ELF-1 (cell line): ENCODE measurements around the gene SERPINB10.
"Not testable (repeated sequence)": the region's sequence is repeated elsewhere in the genome, so short reads cannot be mapped to it uniquely, and the experiment has no call there.

Source experiments
- DNase-seq: peaks from one replicate; pipeline ENCODE4 v3.0.0-alpha.2; 2016; ENCODE audit warnings: low read depth, low spot score

The SERPINB10 gene

DNA sequence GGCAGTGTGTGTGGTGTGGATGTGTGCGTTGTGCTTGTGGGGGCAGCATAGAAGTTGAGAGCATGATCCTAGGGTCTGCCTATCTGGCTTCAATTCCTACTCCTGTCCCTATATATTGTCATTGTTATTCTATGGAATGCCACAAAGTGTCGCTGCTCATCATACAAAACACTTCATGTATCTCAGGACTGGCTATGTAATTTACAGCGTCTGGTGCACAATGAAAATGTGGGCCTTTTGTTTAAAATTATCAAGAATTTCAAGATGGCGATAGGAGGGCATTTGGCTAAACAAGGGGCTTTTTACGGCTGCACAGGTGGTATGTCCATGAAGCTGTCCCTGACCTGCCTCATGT lies 16.8 kb upstream of the SERPINB10 start:
- no peak for DNase-seq

DNA sequence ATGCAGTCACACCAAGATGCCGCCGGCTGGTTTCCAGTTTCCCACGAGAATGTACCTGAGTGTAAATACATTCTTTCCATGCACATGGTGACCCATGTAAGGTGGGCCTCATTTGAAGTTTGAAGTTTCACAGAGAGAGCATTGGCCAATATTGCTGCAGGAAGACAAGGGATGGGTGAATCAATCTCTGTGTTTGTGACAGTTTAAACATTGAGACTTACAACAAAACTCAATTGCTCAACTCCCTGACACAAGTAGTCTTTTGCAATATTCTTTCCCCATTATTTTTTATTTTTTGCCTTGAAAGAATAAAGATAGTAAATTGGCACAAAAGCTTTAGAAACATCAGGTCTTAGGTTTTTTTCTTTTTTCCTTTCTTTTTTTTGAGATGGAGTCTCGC lies 15.2 kb upstream of the SERPINB10 start:
- DNase-seq = no peak

DNA sequence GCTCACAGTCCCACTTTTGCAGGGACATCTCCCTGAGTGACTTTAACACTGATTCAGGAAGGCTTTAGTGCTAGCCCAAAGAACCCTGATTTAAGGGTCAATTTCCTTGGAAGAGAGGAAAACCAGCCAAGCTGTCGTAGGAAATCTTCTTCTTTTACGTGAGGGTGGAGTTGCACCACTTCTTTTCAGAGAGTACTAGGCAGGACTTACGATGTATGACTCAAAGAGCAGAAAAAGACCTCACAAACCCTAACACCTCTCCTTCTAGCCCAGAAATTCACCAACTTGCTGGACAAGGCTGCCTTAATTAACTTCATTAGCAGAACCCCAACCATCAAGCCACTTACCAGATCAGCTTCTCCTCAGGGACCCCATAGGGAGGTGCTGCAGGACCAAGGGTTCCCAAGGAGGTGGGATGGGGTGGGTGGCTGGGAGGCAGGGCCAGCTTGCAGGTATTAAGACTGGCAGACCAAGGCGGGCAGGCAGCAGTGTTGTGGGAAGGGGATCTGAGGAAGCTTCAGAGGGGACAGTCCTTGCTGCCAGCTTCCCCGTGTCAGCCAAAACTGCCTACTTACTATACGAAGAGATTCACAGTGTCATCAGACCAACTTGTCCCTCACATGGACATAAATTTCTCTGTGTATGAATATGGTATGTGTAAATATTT lies 13.5 kb upstream of the SERPINB10 start:
- no peak for DNase-seq

DNA sequence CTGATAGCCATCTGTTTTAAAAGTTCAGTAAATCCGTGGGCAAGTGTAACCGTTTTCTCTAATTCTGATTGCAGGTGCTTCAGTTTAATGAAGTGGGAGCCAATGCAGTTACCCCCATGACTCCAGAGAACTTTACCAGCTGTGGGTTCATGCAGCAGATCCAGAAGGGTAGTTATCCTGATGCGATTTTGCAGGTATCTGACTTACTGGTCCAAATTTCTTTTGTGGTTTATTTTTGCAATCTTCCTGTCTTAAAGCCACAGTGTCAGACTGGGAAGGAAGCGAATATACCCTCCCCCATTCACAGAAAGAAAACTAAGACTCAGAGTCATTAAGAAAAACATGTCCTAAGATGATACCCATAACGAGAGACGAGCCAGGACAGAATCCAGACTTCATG lies 12.6 kb upstream of the SERPINB10 start:
- DNase-seq = no peak

DNA sequence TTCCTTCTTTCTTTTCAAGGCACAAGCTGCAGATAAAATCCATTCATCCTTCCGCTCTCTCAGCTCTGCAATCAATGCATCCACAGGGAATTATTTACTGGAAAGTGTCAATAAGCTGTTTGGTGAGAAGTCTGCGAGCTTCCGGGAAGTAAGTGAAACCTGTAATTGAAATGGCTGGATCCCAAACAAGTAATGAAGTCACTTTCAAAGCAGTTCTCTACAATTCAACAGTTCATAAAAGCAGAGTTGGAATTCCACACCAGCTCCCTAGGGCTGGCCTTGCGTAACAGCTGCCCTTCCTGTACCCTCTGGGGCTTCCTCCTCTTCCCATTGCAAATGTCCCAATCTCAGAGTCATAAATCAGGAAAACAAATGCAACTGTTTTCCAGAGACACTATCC lies 10.7 kb upstream of the SERPINB10 start:
- peak; percentile 23 for DNase-seq

DNA sequence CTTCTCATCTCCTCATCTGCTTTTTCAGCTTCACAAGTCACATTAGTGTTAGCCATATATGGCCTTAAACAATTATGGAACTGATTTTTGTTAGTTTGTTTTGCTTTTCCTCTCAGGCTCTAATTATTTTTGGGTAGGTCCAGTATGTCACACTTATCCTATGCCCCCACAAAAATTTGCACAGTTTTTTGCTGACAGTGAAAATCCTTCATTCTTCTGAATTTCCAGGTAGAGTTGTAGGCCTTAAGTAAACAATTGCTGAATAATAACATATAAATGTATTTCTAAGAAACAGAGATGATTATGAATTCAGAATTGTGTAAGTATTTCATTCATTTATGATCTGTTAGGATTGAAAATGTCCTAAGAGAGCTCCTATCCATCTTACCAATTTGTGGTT lies 8.6 kb upstream of the SERPINB10 start:
- no peak for DNase-seq

DNA sequence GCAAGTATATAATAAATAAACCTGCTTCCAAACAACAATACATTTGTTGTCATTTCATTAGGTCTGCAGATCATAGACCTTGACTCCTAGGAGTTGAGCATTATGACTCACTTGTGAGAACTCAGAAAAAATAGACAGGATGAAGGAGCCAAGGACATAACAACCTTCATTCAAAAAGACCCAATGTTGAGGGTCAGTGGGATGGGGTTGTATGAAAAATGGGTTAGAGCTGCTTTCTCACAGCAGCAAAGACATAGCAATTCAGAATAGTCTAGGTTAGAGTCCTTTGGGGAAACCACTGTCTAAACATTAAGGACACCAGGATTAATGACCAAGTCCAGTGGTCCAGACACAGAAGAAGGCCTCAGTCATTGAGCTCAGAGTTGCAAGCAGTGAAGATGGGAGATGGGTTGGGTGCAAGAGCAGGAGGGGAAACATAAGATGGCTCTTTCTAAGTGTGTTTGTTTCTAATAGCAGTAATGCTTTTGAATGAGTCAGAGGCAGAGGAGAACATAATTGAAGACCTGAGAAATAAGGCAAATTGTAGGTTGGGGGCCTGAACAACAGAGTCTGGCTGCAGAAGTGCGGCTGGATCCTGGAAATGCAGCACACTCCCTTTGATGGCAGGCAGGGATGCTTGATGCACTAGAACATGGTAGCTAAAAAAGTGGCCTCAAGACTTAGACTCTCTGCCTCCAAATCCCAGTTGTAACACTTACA lies 3.7 kb upstream of the SERPINB10 start:
- no peak for DNase-seq

DNA sequence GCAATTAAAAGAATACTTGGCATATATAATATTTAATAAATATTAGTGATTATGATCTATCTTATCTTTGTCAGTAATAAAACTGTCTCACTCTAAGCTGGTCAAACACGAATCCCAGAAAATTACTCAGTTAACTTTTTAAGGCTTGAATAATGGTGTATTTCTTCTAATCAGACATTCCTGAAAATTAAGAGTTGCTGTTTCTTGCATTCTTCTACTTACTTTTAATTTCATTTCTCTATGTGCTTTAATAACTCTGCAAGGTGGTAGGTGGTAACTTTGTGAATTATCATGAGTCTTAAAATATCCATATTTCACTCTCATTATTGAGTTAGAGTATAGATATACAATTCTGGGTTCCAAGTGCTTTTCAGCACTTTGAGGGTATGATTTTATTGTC lies 3.1 kb upstream of the SERPINB10 start:
- no peak for DNase-seq

DNA sequence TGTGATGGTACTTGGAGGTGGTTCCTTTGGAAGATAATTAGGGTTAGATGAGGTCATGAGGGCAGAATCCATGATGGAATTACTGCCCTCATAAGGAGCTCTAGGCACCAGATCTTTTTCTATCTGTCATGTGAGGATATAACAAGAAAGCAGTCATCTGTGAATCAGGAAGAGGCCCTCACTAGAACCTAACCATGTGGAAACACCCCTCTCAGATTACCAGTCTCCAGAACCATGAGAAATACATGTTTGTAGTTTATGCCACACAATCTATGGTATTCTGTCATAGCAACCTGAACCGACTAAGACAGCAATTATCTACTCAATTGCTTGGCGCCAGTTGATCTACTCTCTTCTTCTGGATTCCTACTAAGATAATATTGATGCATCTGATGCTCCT lies 2.4 kb upstream of the SERPINB10 start:
- DNase-seq = no peak

DNA sequence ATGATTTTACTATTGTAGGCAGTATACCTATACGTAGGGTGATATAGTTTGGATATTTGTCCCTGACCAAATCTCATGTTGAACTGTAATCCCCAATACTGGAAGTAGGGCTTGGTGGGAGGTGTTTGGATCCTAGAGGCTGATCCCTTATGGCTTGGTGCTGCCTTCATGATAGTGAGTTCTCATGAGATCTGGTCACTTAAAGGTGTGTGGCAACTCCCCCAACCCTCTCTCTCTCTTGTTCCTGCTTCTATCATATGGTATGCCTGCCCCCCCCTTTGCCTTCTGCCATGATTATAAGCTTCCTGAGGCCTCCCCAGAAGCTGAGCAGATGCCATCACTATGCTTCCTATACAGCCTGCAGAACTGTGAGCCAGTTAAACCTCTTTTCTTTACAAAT lies 1.7 kb upstream of the SERPINB10 start:
- no peak for DNase-seq

DNA sequence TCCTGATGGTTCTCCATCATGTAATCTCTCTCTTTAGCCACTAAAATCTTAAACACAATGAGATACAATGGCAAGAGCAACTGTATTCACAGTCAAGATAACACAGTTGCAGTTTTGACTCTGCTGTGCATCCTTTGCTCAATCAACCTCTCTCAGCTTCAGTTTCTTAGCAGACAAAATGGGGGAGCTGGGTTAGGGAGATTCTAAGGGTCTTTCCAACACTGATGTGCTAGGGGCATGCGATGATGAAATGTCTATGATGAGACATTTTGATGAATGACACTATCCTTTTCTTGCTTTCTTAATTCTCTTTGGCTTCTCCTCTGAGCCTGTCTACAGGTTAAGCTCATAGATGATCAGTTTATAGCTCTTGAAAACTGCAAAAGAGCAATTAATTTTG lies 1.1 kb downstream of the SERPINB10 start:
- no peak for DNase-seq

DNA sequence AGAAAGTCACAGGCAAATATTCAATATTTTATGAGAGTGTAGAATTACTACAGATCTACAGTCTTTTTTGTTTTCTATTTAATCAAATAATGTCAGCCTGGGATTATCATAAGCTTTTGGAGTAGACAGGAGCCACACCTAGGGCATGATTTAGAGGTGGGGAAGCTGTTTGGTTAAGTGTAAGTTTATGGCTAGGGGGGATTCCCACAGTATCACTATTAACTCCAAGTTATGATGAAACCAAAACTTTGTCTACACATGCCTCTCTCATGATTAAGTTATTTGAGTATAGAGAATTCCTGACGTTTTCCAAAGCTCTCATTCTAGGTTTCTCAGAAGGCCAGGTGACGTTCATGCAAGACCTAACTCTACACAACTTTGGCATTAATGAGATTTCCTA lies 2.1 kb downstream of the SERPINB10 start:
- no peak for DNase-seq

DNA sequence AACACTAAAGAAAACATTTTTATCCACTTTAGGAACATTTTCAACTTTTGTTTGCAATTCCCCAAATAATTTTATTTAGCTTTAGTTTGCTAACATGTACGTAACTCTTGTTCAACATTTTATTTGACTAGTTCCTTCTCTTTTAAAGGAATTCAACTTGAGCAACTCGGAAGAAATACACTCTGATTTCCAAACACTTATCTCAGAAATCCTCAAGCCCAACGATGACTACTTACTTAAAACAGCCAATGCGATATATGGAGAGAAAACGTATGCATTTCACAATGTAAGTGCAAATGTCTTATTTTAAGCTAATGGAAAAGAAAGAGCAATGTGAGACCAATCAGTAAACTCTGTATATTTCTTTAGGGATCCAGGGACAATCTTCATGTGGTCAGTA lies 10.1 kb downstream of the SERPINB10 start:
- DNase-seq = no peak

DNA sequence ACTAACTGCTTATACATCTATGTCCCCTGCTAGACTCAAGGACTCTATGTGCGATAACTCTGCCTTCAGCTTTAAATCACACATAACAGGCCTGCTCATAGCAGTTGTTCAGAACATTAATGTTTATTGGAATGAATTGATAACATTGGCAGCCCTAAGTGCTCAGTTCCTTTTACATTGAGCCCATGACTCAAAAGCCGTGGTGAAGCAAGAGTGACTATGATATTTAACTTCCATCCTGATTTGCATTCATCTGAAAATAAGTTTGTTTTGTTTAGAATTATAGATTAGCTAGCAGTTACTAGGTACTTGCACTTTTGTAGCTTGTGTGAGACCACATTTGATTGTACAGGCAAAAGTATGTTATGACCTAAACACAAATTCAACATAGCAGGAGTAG lies 14.3 kb downstream of the SERPINB10 start:
- no peak for DNase-seq

DNA sequence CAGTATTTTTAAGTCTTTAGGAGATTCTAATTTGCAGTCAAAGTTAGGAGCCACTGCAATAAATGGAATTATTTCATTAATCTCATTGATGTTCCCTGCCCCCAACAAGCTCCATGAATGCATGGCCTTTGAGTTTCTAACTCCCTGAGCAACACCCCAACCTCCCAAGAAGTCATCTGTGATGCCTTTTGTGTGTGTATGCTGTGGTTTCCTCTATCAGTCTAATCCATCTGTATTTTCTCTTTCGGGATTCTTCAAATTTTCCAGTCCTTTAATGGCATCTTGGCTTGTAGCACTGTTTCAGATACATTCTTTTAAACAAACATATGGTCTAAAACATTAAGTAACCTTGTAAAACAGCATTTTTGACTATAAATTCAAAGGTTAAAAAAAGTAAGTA lies 16.8 kb downstream of the SERPINB10 start:
- DNase-seq = no peak

DNA sequence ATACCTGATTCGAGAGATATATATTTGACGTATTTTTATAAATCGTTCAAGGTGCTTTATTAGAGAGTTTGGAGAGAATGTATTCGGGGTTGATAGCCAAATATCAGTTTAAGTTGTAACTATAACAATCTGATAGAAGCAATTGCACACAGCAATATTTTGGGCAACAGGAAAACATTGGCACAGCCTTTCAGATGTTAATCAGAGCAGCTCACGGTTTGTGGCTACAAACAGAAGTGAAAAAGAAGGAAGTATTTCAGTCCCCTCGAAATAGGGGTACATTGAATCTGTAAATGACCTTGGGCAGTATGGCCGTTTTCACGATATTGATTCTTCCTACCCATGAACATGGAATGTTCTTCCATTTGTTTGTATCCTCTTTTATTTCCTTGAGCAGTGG lies 20.6 kb downstream of the SERPINB10 start:
- DNase-seq = no peak

DNA sequence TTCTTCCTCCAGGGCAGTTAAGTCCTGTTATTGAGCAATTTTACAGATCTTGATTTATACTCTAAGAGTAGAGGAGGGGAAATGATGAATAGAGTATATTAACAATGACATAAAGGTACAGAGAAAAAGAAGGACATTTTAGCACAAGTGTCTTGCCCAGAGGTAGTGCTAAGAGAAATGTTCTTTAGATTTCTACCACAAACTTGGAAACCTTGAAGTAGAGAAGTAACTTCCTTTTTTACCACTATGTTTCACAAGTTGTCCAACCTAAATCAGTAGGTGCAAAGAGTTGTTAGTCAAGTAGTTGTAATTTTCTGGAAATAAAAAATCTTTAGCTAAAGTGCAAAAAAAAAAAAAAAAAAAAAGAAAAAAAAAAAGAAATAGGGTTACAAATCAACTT lies 21.6 kb downstream of the SERPINB10 start:
- not testable (repeated sequence) for DNase-seq

DNA sequence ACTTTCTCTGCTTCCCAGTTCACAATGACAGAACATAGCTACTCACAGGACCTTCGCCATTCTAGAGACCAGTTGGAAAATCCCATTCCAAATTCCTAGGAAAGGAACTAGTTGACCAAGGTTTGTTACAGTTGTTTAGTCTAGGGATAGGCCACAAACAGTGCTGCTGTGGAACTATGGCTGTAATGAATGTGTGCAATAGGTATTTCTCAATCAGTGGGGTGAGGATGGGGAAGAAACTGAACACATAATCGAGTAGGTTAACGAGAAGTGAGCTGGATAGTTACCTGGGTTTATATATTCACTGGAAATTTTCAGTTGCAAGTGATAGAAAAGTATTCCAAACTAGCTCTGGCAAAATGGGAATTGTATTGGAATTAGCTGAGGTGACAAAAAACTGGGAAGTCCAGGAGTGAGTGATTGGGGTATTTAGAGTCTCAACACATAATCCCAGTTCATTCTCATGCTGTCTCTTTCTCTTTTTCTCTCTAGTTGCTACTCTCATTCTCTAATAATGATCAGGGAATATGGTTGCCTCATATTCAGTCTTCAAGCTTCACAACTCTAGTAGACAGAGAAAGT lies 23.1 kb downstream of the SERPINB10 start:
- DNase-seq = no peak

DNA sequence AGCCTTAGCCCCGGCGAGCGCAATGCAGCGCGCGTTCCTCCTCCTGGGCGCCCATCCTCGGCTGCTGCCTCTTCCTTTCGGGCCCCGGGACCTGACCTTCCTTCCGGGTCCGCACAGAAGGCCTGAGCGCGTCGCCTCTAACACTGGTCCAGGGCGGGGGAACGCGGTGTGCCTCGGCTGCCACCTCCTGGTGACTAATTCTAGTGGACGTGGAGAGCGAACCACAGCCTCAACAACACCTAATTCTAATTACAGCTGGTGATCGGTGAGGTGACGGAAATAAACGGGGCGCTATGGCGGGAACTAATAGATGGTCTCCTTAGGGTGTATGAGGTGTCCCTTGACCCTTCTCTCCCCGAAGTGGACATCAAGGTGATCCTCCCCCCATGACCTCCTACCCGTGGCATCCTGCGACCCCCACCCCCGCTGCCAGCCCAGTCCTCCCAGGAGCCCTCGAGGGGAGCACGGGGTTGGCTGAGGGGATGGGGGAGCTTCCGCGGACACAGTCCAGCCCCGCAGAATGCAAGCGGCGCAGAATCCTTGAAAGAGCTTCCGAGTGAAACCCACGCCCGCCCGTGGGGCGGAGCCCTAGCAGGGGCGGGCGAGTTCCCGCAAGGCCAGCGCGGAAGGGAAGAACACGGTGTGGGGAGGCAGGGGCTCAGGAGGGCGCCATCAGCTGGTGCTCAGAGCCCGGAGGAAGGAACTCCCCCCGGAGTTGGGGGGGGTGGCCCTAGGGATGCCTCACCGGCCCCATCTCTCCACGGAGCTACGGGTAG lies 28.6 kb downstream of the SERPINB10 start:
- peak; percentile 91 for DNase-seq

DNA sequence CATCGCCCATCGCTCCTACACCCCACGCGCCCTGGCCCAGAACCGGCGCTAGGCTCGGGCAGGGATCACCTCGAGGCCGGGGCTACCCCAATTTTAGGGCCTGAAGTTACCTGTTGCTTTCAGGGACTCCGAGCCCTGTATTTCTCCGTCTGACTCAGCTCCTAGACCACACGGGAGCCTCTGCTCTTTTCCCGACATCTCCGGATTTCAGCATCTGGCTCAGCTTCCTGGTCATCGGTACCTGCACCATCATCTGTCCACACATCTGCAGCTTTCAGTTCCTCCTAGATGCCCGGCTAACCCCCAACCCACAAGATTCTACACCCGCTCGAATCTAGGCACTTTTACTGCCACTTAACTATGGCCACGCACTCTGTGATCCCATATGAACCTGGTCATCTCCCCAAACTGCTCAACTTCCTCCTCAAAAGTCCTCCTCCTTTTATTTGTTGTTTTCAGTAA lies 29.2 kb downstream of the SERPINB10 start:
- DNase-seq = no peak

DNA sequence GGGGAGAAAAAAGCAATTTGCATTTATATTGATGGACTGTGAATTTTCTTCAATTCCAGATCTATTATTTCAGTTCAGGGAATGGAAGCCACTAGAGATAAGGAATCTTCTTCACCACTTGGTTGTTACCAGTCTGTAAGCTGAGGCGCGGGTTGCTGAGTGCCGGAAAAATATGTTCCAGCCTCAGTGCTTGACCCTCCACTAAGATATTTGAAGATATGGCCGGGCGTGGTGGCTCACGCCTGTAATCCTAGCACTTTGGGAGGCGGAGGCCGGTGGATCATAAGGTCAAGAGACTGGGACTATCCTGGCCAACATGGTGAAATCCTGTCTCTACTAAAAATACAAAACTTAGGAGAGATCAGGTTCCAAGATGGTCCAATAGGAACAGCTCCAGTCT lies 32.2 kb downstream of the SERPINB10 start:
- no peak for DNase-seq

DNA sequence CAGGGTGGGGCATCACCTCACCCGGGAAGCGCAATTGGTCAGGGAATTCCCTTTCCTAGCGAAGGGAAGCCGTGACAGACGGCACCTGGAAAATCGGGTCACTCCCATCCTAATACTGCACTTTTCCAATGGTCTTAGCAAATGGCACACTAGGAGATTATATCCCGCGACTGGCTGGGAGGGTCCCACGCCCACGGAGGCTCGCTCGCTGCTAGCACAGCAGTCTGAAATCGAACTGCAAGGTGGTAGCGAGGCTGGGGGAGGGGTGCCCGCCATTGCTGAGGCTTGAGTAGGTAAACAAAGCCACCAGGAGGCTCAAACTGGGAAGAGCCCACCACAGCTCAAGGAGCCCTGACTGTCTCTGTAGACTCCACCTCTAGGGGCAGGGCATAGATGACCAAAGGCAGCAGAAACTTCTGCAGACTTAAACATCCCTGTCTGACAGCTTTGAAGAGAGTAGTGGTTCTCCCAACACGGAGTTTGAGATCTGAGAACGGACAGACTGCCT lies 32.8 kb downstream of the SERPINB10 start:
- peak; percentile 16 for DNase-seq
